GM23338 (cell line): ENCODE data around the gene USP3.

Experiments used
- EZH2 ChIP-seq: fragments of 200-600 bp; sonication (generic); IDR thresholded peaks from one replicate; pipeline ENCODE4 v1.8.0; 2017; ENCODE audit warnings: antibody characterized with exemption, mild to moderate bottlenecking, low read depth; ENCODE audit not compliant: unreplicated experiment
- POLR2AphosphoS5 ChIP-seq: IDR thresholded peaks from 2 replicates; pipeline ENCODE4 v1.6.1; 2016; ENCODE audit warnings: antibody characterized with exemption, low read depth
- REST ChIP-seq: IDR thresholded peaks from one replicate; pipeline ENCODE4 v1.6.1; 2018; ENCODE audit warnings: antibody characterized with exemption; ENCODE audit not compliant: unreplicated experiment
- TF ChIP-seq, protein P1 (sequence below), 2 experiments: fragments of 200-600 bp in 1 of 2; sonication (generic) in 1 of 2; conservative IDR thresholded peaks; 2 replicates each; pipeline versions ENCODE4 v1.5.1 to v1.6.1; 2016 to 2017; ENCODE audit warnings: antibody characterized with exemption in 2 of 2, low read depth in 2 of 2, mild to moderate bottlenecking in 2 of 2, moderate library complexity in 1 of 2
- TF ChIP-seq, protein P2 (sequence below): fragments of 250-450 bp; sonication (Bioruptor Pico); IDR thresholded peaks from 2 replicates; pipeline ENCODE4 v1.5.0; 2020; ENCODE audit warnings: mild to moderate bottlenecking, moderate library complexity

DNA sequence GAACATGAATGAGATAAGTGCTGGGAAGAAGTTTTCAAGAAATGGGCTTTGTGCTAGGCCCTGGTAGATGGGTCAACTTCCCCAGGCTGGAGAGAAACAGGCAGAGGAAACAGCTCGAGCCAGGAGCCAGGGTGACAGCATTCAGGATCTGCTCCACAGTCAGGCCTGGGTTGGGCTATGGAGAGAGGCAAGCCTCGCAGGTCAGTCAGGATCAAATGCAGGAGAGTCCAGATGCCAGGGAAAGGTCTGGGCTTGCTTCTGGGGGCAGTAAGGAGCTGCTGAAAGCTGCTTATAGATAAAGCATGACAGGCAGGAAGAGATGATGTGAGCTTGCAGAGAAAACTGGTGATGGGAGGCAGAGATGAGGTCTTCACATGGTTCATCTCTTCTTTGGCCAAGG lies 11.0 kb upstream of the USP3 start:
- TF ChIP-seq, protein P1, sequence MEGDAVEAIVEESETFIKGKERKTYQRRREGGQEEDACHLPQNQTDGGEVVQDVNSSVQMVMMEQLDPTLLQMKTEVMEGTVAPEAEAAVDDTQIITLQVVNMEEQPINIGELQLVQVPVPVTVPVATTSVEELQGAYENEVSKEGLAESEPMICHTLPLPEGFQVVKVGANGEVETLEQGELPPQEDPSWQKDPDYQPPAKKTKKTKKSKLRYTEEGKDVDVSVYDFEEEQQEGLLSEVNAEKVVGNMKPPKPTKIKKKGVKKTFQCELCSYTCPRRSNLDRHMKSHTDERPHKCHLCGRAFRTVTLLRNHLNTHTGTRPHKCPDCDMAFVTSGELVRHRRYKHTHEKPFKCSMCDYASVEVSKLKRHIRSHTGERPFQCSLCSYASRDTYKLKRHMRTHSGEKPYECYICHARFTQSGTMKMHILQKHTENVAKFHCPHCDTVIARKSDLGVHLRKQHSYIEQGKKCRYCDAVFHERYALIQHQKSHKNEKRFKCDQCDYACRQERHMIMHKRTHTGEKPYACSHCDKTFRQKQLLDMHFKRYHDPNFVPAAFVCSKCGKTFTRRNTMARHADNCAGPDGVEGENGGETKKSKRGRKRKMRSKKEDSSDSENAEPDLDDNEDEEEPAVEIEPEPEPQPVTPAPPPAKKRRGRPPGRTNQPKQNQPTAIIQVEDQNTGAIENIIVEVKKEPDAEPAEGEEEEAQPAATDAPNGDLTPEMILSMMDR (conservative IDR thresholded peaks at IDR 0.05; ENCODE audit: low read depth in 2 of 2) = no peak
- no peak for TF ChIP-seq EZH2
- TF ChIP-seq POLR2AphosphoS5 = no peak
- TF ChIP-seq, protein P2, sequence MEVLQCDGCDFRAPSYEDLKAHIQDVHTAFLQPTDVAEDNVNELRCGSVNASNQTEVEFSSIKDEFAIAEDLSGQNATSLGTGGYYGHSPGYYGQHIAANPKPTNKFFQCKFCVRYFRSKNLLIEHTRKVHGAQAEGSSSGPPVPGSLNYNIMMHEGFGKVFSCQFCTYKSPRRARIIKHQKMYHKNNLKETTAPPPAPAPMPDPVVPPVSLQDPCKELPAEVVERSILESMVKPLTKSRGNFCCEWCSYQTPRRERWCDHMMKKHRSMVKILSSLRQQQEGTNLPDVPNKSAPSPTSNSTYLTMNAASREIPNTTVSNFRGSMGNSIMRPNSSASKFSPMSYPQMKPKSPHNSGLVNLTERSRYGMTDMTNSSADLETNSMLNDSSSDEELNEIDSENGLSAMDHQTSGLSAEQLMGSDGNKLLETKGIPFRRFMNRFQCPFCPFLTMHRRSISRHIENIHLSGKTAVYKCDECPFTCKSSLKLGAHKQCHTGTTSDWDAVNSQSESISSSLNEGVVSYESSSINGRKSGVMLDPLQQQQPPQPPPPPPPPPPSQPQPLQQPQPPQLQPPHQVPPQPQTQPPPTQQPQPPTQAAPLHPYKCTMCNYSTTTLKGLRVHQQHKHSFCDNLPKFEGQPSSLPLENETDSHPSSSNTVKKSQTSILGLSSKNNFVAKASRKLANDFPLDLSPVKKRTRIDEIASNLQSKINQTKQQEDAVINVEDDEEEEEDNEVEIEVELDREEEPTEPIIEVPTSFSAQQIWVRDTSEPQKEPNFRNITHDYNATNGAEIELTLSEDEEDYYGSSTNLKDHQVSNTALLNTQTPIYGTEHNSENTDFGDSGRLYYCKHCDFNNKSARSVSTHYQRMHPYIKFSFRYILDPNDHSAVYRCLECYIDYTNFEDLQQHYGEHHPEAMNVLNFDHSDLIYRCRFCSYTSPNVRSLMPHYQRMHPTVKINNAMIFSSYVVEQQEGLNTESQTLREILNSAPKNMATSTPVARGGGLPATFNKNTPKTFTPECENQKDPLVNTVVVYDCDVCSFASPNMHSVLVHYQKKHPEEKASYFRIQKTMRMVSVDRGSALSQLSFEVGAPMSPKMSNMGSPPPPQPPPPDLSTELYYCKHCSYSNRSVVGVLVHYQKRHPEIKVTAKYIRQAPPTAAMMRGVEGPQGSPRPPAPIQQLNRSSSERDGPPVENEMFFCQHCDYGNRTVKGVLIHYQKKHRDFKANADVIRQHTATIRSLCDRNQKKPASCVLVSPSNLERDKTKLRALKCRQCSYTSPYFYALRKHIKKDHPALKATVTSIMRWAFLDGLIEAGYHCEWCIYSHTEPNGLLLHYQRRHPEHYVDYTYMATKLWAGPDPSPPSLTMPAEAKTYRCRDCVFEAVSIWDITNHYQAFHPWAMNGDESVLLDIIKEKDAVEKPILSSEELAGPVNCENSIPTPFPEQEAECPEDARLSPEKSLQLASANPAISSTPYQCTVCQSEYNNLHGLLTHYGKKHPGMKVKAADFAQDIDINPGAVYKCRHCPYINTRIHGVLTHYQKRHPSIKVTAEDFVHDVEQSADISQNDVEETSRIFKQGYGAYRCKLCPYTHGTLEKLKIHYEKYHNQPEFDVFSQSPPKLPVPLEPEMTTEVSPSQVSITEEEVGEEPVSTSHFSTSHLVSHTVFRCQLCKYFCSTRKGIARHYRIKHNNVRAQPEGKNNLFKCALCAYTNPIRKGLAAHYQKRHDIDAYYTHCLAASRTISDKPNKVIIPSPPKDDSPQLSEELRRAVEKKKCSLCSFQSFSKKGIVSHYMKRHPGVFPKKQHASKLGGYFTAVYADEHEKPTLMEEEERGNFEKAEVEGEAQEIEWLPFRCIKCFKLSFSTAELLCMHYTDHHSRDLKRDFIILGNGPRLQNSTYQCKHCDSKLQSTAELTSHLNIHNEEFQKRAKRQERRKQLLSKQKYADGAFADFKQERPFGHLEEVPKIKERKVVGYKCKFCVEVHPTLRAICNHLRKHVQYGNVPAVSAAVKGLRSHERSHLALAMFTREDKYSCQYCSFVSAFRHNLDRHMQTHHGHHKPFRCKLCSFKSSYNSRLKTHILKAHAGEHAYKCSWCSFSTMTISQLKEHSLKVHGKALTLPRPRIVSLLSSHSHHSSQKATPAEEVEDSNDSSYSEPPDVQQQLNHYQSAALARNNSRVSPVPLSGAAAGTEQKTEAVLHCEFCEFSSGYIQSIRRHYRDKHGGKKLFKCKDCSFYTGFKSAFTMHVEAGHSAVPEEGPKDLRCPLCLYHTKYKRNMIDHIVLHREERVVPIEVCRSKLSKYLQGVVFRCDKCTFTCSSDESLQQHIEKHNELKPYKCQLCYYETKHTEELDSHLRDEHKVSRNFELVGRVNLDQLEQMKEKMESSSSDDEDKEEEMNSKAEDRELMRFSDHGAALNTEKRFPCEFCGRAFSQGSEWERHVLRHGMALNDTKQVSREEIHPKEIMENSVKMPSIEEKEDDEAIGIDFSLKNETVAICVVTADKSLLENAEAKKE (CRISPR knock-in tag) = no peak
- TF ChIP-seq REST = no peak
